Liver (tissue), 9 donors: ENCODE results near the gene SNX7. TPM values are rescaled to one million over a fixed set of nuclear protein-coding genes. Genes with fewer than 3 reads are reported as not detected.

Experiments used
- DNase-seq: peaks from one replicate; pipeline ENCODE4 v3.0.0-alpha.2; 2017; ENCODE audit warnings: low spot score
- H3K27ac ChIP-seq, 2 donors: one replicate each; pipeline ENCODE4 v1.7.0; 2013; ENCODE audit warnings: inconsistent platforms in 2 of 2, low read length in 2 of 2, control low read depth in 1 of 2, low read depth in 1 of 2, mild to moderate bottlenecking in 1 of 2
- H3K27me3 ChIP-seq, 4 donors: one replicate each; pipeline versions ENCODE4 v1.6.1 to v1.7.0; 2013; ENCODE audit warnings: low read length in 3 of 4, inconsistent platforms in 1 of 4, mild to moderate bottlenecking in 1 of 4, moderate library complexity in 1 of 4; ENCODE audit not compliant: control insufficient read depth in 4 of 4, insufficient read depth in 4 of 4
- H3K36me3 ChIP-seq, 4 donors: one replicate each; pipeline versions ENCODE4 v1.6.1 to v1.7.0; 2013; ENCODE audit warnings: low read length in 3 of 4, mild to moderate bottlenecking in 3 of 4, low read depth in 1 of 4, moderate library complexity in 1 of 4; ENCODE audit not compliant: control insufficient read depth in 4 of 4, insufficient read depth in 3 of 4
- H3K4me1 ChIP-seq, 4 donors: one replicate each; pipeline versions ENCODE4 v1.6.1 to v1.7.0; 2013; ENCODE audit warnings: low read length in 3 of 4, mild to moderate bottlenecking in 3 of 4, moderate library complexity in 1 of 4; ENCODE audit not compliant: control insufficient read depth in 4 of 4, insufficient read depth in 4 of 4
- H3K4me3 ChIP-seq, 3 donors: one replicate each; pipeline versions ENCODE4 v1.6.1 to v1.7.0; 2013; ENCODE audit warnings: low read length in 3 of 3, control low read depth in 1 of 3, low read depth in 1 of 3, mild to moderate bottlenecking in 1 of 3
- H3K9ac ChIP-seq, 2 donors: one replicate each; pipeline ENCODE4 v1.7.0; 2013; ENCODE audit warnings: low read length in 2 of 2, mild to moderate bottlenecking in 2 of 2, moderate library complexity in 2 of 2, control low read depth in 1 of 2, low read depth in 1 of 2
- H3K9me3 ChIP-seq, 4 donors: one replicate each; pipeline versions ENCODE4 v1.6.1 to v1.7.0; 2013; ENCODE audit warnings: low read length in 3 of 4; ENCODE audit not compliant: control insufficient read depth in 4 of 4
- ATF3 ChIP-seq: IDR thresholded peaks from 2 replicates; pipeline ENCODE4 v1.6.1; 2016; ENCODE audit warnings: antibody characterized with exemption
- CTCF ChIP-seq: fragments of 150-350 bp; IDR thresholded peaks from 2 replicates; pipeline ENCODE4 v1.5.1; 2017; ENCODE audit warnings: improper control_type of control experiment, low read depth, low read length; ENCODE audit not compliant: missing input control
- EGR1 ChIP-seq, 2 donors: IDR thresholded peaks; 2 replicates each; pipeline ENCODE4 v1.6.1; 2016 to 2018; ENCODE audit warnings: antibody characterized with exemption in 2 of 2, low read depth in 2 of 2
- FOXA2 ChIP-seq: IDR thresholded peaks from 2 replicates; pipeline ENCODE4 v1.6.1; 2016; ENCODE audit warnings: antibody characterized with exemption
- HNF4A ChIP-seq, 2 donors: conservative IDR thresholded peaks; 2 replicates each; pipeline ENCODE4 v1.6.1; 2016; ENCODE audit warnings: antibody characterized with exemption in 2 of 2, mild to moderate bottlenecking in 2 of 2
- JUND ChIP-seq, 2 donors: IDR thresholded peaks; 2 replicates each; pipeline ENCODE4 v1.6.1; 2016; ENCODE audit warnings: antibody characterized with exemption in 2 of 2
- MAX ChIP-seq: IDR thresholded peaks from 2 replicates; pipeline ENCODE4 v1.6.1; 2016; ENCODE audit warnings: antibody characterized with exemption
- RAD21 ChIP-seq, 2 donors: IDR thresholded peaks; 2 replicates each; pipeline ENCODE4 v1.6.1; 2016; ENCODE audit warnings: antibody characterized with exemption in 2 of 2, mild to moderate bottlenecking in 2 of 2
- RXRA ChIP-seq, 2 donors: IDR thresholded peaks; 2 replicates each; pipeline ENCODE4 v1.6.1; 2017 to 2018; ENCODE audit warnings: antibody characterized with exemption in 2 of 2, mild to moderate bottlenecking in 1 of 2
- TAF1 ChIP-seq: conservative IDR thresholded peaks from 2 replicates; pipeline ENCODE4 v1.6.1; 2016; ENCODE audit warnings: antibody characterized with exemption, mild to moderate bottlenecking
- YY1 ChIP-seq: IDR thresholded peaks from 2 replicates; pipeline ENCODE4 v1.6.1; 2016; ENCODE audit warnings: antibody characterized with exemption, mild to moderate bottlenecking
- ZBTB33 ChIP-seq: IDR thresholded peaks from 2 replicates; pipeline ENCODE4 v1.6.1; 2016; ENCODE audit warnings: antibody characterized with exemption
- WGBS: extraction: QIAGEN DNeasy Blood & Tissue Kit; methylation state at CpG from one replicate; pipeline ENCODE4 v1.1.7; 2013; 5-methylcytosine and 5-hydroxymethylcytosine counted together
- polyA plus RNA-seq, 2 donors: library from polyadenylated mRNA; stranded (reverse) in 1 of 2; unstranded in 1 of 2; fragments of 200-250 nt in 1 of 2; fragments of >200 nt in 1 of 2; fragmentation: Nextera tagmentation in 1 of 2; extraction: Ambion mirVana in 1 of 2; gene quantifications; one replicate each; pipeline versions ENCODE4 v1.2.1 to v1.2.3, GENCODE V29; 2013 to 2015
- total RNA-seq, 2 donors: library from RNA; depleted of rRNA; stranded (reverse); fragments of >200 nt; gene quantifications; one replicate each; pipeline ENCODE4 v1.2.3, GENCODE V29; 2014
- donor health status: healthy.
- donor health status: healthy.
- donor health status: healthy.
- donor health status: healthy.
- donor health status: healthy.

The SNX7 gene
- total and polyA plus RNA-seq, 4 donors, result 9.4 to 12.8 (median 9.8) TPM

GRCh38 chr1:98793136-98793535, 131.6 kb downstream of the SNX7 start:
- Histone ChIP-seq H3K9ac (no peak overlapping the region), H3K27ac (no peak overlapping the region), H3K27me3 (no peaks in the 10 kb centered on the region), H3K4me3 (no peak overlapping the region), H3K9me3 (no peaks in the 10 kb centered on the region), H3K4me1 (no peaks in the 10 kb centered on the region), H3K36me3 (no peaks in the 10 kb centered on the region)
- 76% methylated on average over 3 of the region's 3 CpGs for WGBS
- TF ChIP-seq MAX, result no peak
- TF ChIP-seq JUND (IDR thresholded peaks at IDR 0.05), result no peak
- TF ChIP-seq FOXA2, result no peak
- TF ChIP-seq RXRA (IDR thresholded peaks at IDR 0.05), result no peak
- no peak for TF ChIP-seq ZBTB33
- TF ChIP-seq TAF1, result no peak
- no peak for TF ChIP-seq HNF4A (conservative IDR thresholded peaks at IDR 0.05)
- no peak for TF ChIP-seq CTCF
- TF ChIP-seq YY1, result no peak
- TF ChIP-seq EGR1 (IDR thresholded peaks at IDR 0.05; ENCODE audit: low read depth in 2 of 2), result no peak
- TF ChIP-seq RAD21 (IDR thresholded peaks at IDR 0.05), result no peak
- no peak for DNase-seq

GRCh38 chr1:98794196-98794886, 132.8 kb downstream of the SNX7 start:
- Histone ChIP-seq H3K27me3 (no peaks in the 10 kb centered on the region), H3K36me3 (no peaks in the 10 kb centered on the region), H3K27ac (no peak overlapping the region), H3K4me3 (no peak overlapping the region), H3K9me3 (no peaks in the 10 kb centered on the region), H3K9ac (no peak overlapping the region), H3K4me1 (no peaks in the 10 kb centered on the region)
- 17% methylated on average over 3 of the region's 3 CpGs for WGBS
- TF ChIP-seq ATF3, result no peak
- TF ChIP-seq RAD21 (IDR thresholded peaks at IDR 0.05), result peak; percentile 79 to 84
- TF ChIP-seq CTCF, result peak; percentile 61
- no peak for DNase-seq
